Muscle layer of colon (tissue), 2 donors: ENCODE results near the gene CAPN1.

ENCODE experiments used
- H3K27ac ChIP-seq: one replicate; pipeline ENCODE4 v1.7.0; 2013; ENCODE audit warnings: low read depth, mild to moderate bottlenecking, low read length, moderate library complexity
- H3K27me3 ChIP-seq, 2 donors: one replicate each; pipeline ENCODE4 v1.7.0; 2013; ENCODE audit warnings: low read length in 2 of 2, mild to moderate bottlenecking in 2 of 2; ENCODE audit not compliant: insufficient read depth in 2 of 2, control insufficient read depth in 1 of 2
- H3K36me3 ChIP-seq: one replicate; pipeline ENCODE4 v1.7.0; 2013; ENCODE audit warnings: mild to moderate bottlenecking, low read length; ENCODE audit not compliant: insufficient read depth
- H3K4me1 ChIP-seq: one replicate; pipeline ENCODE4 v1.7.0; 2013; ENCODE audit warnings: mild to moderate bottlenecking, low read length; ENCODE audit not compliant: insufficient read depth
- H3K4me3 ChIP-seq, 2 donors: one replicate each; pipeline ENCODE4 v1.7.0; 2013; ENCODE audit warnings: low read length in 2 of 2, low read depth in 1 of 2, mild to moderate bottlenecking in 1 of 2, moderate library complexity in 1 of 2
- H3K9ac ChIP-seq: one replicate; pipeline ENCODE4 v1.7.0; 2013; ENCODE audit warnings: low read length
- H3K9me3 ChIP-seq: one replicate; pipeline ENCODE4 v1.7.0; 2013; ENCODE audit warnings: mild to moderate bottlenecking, low read length
- donor health status: abdominal sarcoma.
- donor health status: Adenocarcinoma of cecum.

The CAPN1 gene

GRCh38 chr11:65183201-65183891 lies 1.6 kb downstream of the CAPN1 start:
- H3K9ac ChIP-seq = no peak overlapping the region
- H3K27ac ChIP-seq = no peak overlapping the region

GRCh38 chr11:65184146-65184545 lies 2.4 kb downstream of the CAPN1 start:
- Histone ChIP-seq H3K4me1 (peaks cover 26% of the 10 kb centered on the region), H3K9ac (no peak overlapping the region), H3K4me3 (no peak overlapping the region), H3K27ac (no peak overlapping the region), H3K27me3 (no peaks in the 10 kb centered on the region), H3K9me3 (no peaks in the 10 kb centered on the region), H3K36me3 (peaks cover 20% of the 10 kb centered on the region)

More at GRCh38 chr11:65183201-65183891, 1.6 kb downstream of the CAPN1 start:
- H3K27me3 ChIP-seq = no peaks in the 10 kb centered on the region
- H3K9me3 ChIP-seq = no peaks in the 10 kb centered on the region
- peaks cover 26% of the 10 kb centered on the region for H3K4me1 ChIP-seq
- H3K36me3 ChIP-seq = peaks cover 19% of the 10 kb centered on the region
- H3K4me3 ChIP-seq = no peak overlapping the region

- Histone ChIP-seq H3K27ac (no peak overlapping the region), H3K4me3 (no peak overlapping the region), H3K36me3 (peaks cover 30% of the 10 kb centered on the region), H3K9me3 (no peaks in the 10 kb centered on the region), H3K4me1 (peaks cover 23% of the 10 kb centered on the region), H3K9ac (no peak overlapping the region), H3K27me3 (no peaks in the 10 kb centered on the region)
These were observed 3.4 kb downstream of the CAPN1 start for GRCh38 chr11:65185171-65185570.

- peaks cover 16% of the 10 kb centered on the region for H3K4me1 ChIP-seq
- no peak overlapping the region for H3K4me3 ChIP-seq
- no peaks in the 10 kb centered on the region for H3K27me3 ChIP-seq
- H3K9ac ChIP-seq = no peak overlapping the region
- H3K27ac ChIP-seq = no peak overlapping the region
- H3K36me3 ChIP-seq = peaks cover 33% of the 10 kb centered on the region
- H3K9me3 ChIP-seq = no peaks in the 10 kb centered on the region
These were observed 4.2 kb downstream of the CAPN1 start for GRCh38 chr11:65185869-65186341.

- Histone ChIP-seq H3K27me3 (no peaks in the 10 kb centered on the region), H3K36me3 (peaks cover 33% of the 10 kb centered on the region), H3K9me3 (no peaks in the 10 kb centered on the region), H3K4me3 (no peak overlapping the region), H3K27ac (no peak overlapping the region), H3K4me1 (peaks cover 16% of the 10 kb centered on the region), H3K9ac (no peak overlapping the region)
These were observed 5.0 kb downstream of the CAPN1 start for GRCh38 chr11:65186701-65187100.

- no peaks in the 10 kb centered on the region for H3K27me3 ChIP-seq
- H3K36me3 ChIP-seq = peaks cover 34% of the 10 kb centered on the region
- peaks cover 16% of the 10 kb centered on the region for H3K4me1 ChIP-seq
- H3K27ac ChIP-seq = no peak overlapping the region
- no peaks in the 10 kb centered on the region for H3K9me3 ChIP-seq
- H3K9ac ChIP-seq = no peak overlapping the region
- H3K4me3 ChIP-seq = no peak overlapping the region
These were observed 5.5 kb downstream of the CAPN1 start for GRCh38 chr11:65187146-65187675.

GRCh38 chr11:65187971-65188461 lies 6.3 kb downstream of the CAPN1 start:
- Histone ChIP-seq H3K4me3 (no peak overlapping the region), H3K27ac (no peak overlapping the region), H3K36me3 (peaks cover 38% of the 10 kb centered on the region), H3K9me3 (no peaks in the 10 kb centered on the region), H3K9ac (no peak overlapping the region), H3K4me1 (peaks cover 11% of the 10 kb centered on the region), H3K27me3 (no peaks in the 10 kb centered on the region)

- Histone ChIP-seq H3K4me3 (no peak overlapping the region), H3K27me3 (no peaks in the 10 kb centered on the region), H3K4me1 (peaks cover 6% of the 10 kb centered on the region), H3K9ac (no peak overlapping the region), H3K36me3 (peaks cover 37% of the 10 kb centered on the region), H3K9me3 (no peaks in the 10 kb centered on the region), H3K27ac (no peak overlapping the region)
These were observed 6.8 kb downstream of the CAPN1 start for GRCh38 chr11:65188486-65188885.

GRCh38 chr11:65189191-65189590 lies 7.5 kb downstream of the CAPN1 start:
- peaks cover 32% of the 10 kb centered on the region for H3K36me3 ChIP-seq
- no peaks in the 10 kb centered on the region for H3K27me3 ChIP-seq
- no peaks in the 10 kb centered on the region for H3K4me1 ChIP-seq
- H3K27ac ChIP-seq = no peak overlapping the region
- H3K9ac ChIP-seq = no peak overlapping the region
- no peaks in the 10 kb centered on the region for H3K9me3 ChIP-seq
- H3K4me3 ChIP-seq = no peak overlapping the region

- Histone ChIP-seq H3K36me3 (peaks cover 31% of the 10 kb centered on the region), H3K9ac (no peak overlapping the region), H3K9me3 (no peaks in the 10 kb centered on the region), H3K27me3 (no peaks in the 10 kb centered on the region), H3K4me1 (no peaks in the 10 kb centered on the region), H3K4me3 (no peak overlapping the region), H3K27ac (no peak overlapping the region)
These were observed 12.8 kb downstream of the CAPN1 start for GRCh38 chr11:65194564-65194963.

GRCh38 chr11:65204143-65204542 lies 22.4 kb downstream of the CAPN1 start:
- Histone ChIP-seq H3K36me3 (peaks cover 33% of the 10 kb centered on the region), H3K9ac (no peak overlapping the region), H3K9me3 (no peaks in the 10 kb centered on the region), H3K27me3 (no peaks in the 10 kb centered on the region), H3K4me3 (no peak overlapping the region), H3K4me1 (no peaks in the 10 kb centered on the region), H3K27ac (no peak overlapping the region)
